GM19043 (cell line): Measurements from ENCODE around the gene SHC1.

ENCODE experiments used
- ATAC-seq: cut with Tn5 transposase; IDR thresholded peaks from one replicate; pipeline ENCODE4 v1.9.1; 2021; ENCODE audit warnings: low read depth; ENCODE audit not compliant: unreplicated experiment

Gene SHC1

GRCh38 chr1:154959426-154959780, 11.1 kb downstream of the SHC1 start:
- ATAC-seq: no peak

GRCh38 chr1:154958681-154959425, 11.7 kb downstream of the SHC1 start:
- no peak for ATAC-seq

- ATAC-seq: no peak
Observed at GRCh38 chr1:154958036-154958435, 12.5 kb downstream of the SHC1 start.

- no peak for ATAC-seq
Observed at GRCh38 chr1:154957091-154957657, 13.4 kb downstream of the SHC1 start.

GRCh38 chr1:154956544-154956941, 14.0 kb downstream of the SHC1 start:
- ATAC-seq: no peak

- ATAC-seq: no peak
Observed at GRCh38 chr1:154955718-154956543, 14.6 kb downstream of the SHC1 start, which contains the start of gene PBXIP1. PBXIP1 (minus strand) TSS chr1:154956099; CDS start chr1:154953721, 2,378 bp downstream.

GRCh38 chr1:154955039-154955717, 15.4 kb downstream of the SHC1 start:
- peak; percentile 62 for ATAC-seq

GRCh38 chr1:154954541-154954940, 16.0 kb downstream of the SHC1 start:
- ATAC-seq: no peak

- no peak for ATAC-seq
Observed at GRCh38 chr1:154953611-154954038, 16.9 kb downstream of the SHC1 start.

- ATAC-seq: no peak
Observed at GRCh38 chr1:154952664-154953063, 17.9 kb downstream of the SHC1 start.

- ATAC-seq: no peak
Observed at GRCh38 chr1:154951901-154952657, 18.5 kb downstream of the SHC1 start.

GRCh38 chr1:154948079-154948478, 22.5 kb downstream of the SHC1 start:
- no peak for ATAC-seq

- ATAC-seq: no peak
Observed at GRCh38 chr1:154945962-154946850, 24.3 kb downstream of the SHC1 start.

GRCh38 chr1:154945160-154945961, 25.2 kb downstream of the SHC1 start:
- ATAC-seq: no peak

GRCh38 chr1:154944401-154945159, 26.0 kb downstream of the SHC1 start:
- ATAC-seq: no peak

- no peak for ATAC-seq
Observed at GRCh38 chr1:154943649-154944400, 26.7 kb downstream of the SHC1 start.
